Pulmonary artery endothelial cell (primary cell): ENCODE results near the gene OAF. TPM values are rescaled to one million over a fixed set of nuclear protein-coding genes. Genes with fewer than 3 reads are reported as not detected.
"Not testable (repeated sequence)": the region's sequence is repeated elsewhere in the genome, so short reads cannot be mapped to it uniquely, and the experiment has no call there.

Experiments
- DNase-seq: peaks from one replicate; pipeline ENCODE4 v3.0.0-alpha.2; 2011; ENCODE audit warnings: low read depth, low spot score
- total RNA-seq: library from RNA; depleted of rRNA; stranded (reverse); fragments of >200 nt; gene quantifications from 2 replicates; pipeline ENCODE4 v1.2.3, GENCODE V29; 2014

The OAF gene
- total RNA-seq, 1 donor from 2014 or later: 3.3 TPM

DNA sequence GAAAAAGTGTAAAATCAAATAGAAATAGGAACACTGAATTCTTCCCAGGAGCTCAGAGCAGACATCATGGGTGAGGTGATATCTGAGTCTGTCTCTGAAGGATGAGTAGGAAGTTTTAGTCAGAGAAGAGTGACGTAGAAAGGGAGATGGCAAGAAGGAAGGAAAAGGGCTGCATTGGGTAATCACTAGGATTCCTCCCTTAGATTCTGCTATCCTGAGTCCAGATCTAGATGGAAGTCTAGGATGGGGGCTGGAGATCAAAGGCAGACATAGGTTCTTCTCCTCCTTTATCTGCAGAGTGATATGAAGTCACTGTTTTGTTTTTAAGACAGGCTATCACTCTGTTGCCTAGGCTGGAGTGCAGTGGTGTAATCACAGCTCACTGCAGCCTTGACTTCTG lies 59.6 kb downstream of the OAF start:
- DNase-seq: no peak

- DNase-seq: no peak
Observed at GRCh38 chr11:120271672-120272071, 60.8 kb downstream of the OAF start.

- DNase-seq: no peak
Observed at GRCh38 chr11:120272303-120272702, 61.5 kb downstream of the OAF start.

GRCh38 chr11:120273432-120273831 lies 62.6 kb downstream of the OAF start:
- DNase-seq: no peak

DNA sequence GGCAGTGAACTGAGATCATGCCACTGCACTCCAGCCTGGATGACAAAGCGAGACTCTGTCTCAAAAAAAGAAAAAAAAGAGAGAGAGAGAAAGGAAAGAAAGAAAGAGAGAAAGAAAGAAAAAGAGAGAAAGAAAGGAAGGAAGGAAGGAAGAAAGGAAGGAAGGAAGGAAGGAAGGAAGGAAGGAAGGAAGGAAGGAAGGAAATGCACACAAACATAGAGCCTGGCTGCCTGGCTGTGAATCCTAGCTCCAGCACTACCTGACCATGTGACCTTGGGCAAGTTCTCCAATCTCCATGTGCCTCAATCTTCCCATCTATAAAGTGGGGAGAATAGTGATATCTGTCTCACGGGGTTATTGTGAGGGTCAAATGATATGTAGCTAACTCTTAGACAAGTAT lies 63.1 kb downstream of the OAF start:
- not testable (repeated sequence) for DNase-seq

- DNase-seq: no peak
Observed at GRCh38 chr11:120279502-120279901, 68.7 kb downstream of the OAF start.

Other genes with a start within 250 kb of the OAF start
- 0.25 TPM in 1 of 2 replicates, not detected in the other for gene TRIM29, start 72.9 kb upstream of the OAF start, total RNA-seq
- gene POU2F3, start 29.1 kb downstream of the OAF start, total RNA-seq: not detected in 2 replicates
- gene TLCD5, start 114.3 kb downstream of the OAF start, total RNA-seq: 6.0 and 6.4 TPM in 2 replicates
- gene ARHGEF12, start 125.4 kb downstream of the OAF start, total RNA-seq: 95.5 and 135 TPM in 2 replicates